OCI-M1 (cell line): ENCODE results near the gene TMCC2.
"Not testable (repeated sequence)": the region's sequence is repeated elsewhere in the genome, so short reads cannot be mapped to it uniquely, and the experiment has no call there.

Source experiments
- DNase-seq: peaks from one replicate; lab custom pipeline; 2025; lab: John Stamatoyannopoulos, UW

The TMCC2 gene, protein sequence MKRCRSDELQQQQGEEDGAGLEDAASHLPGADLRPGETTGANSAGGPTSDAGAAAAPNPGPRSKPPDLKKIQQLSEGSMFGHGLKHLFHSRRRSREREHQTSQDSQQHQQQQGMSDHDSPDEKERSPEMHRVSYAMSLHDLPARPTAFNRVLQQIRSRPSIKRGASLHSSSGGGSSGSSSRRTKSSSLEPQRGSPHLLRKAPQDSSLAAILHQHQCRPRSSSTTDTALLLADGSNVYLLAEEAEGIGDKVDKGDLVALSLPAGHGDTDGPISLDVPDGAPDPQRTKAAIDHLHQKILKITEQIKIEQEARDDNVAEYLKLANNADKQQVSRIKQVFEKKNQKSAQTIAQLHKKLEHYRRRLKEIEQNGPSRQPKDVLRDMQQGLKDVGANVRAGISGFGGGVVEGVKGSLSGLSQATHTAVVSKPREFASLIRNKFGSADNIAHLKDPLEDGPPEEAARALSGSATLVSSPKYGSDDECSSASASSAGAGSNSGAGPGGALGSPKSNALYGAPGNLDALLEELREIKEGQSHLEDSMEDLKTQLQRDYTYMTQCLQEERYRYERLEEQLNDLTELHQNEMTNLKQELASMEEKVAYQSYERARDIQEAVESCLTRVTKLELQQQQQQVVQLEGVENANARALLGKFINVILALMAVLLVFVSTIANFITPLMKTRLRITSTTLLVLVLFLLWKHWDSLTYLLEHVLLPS

DNA sequence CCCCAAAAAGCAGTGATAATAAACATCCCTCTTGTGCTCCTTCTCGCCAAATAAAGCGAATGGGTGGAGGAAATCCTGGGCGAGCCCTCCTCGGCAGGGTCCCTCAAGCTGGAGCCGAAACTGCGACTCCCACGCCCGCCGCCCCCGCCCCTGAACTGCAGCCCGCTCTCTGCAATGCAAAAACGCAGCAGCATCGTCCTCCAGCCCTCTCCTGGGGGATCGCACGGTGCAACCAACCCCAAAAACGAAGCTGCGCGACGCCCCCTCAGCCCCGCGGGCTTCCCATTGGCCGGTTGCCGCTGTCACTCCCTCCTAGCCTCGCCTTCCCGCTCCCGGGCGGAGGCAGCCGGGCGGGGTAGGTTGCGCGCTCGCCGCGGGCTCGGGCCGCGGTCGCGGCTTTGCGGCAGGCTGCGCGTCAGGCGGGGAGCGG is at the start of gene TMCC2:
Gene TMCC2 (plus strand): TSS at position 363 of the 430 bp plus-strand sequence. CDS start 619 bp downstream, outside the sequence.
- peak; percentile 90 for DNase-seq

DNA sequence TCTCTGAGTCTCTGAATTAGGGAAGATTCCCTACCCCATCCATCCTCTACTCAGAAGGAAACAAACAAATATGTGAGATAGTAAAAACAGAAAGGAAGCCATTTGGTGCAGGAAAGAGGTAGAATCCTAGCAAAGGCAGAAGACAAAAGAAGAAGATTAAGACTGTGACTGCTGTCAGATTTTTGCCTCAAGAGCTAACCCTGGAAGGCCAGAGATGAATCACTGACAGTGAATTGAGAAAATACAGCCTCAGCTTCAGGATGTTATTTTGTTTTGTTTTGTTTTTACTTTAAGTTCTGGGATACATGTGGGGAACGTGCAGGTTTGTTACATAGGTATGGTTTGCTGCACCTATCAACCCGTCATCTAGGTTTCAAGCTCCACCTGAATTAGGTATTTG is 47.9 kb upstream of the TMCC2 start:
- DNase-seq = no peak

DNA sequence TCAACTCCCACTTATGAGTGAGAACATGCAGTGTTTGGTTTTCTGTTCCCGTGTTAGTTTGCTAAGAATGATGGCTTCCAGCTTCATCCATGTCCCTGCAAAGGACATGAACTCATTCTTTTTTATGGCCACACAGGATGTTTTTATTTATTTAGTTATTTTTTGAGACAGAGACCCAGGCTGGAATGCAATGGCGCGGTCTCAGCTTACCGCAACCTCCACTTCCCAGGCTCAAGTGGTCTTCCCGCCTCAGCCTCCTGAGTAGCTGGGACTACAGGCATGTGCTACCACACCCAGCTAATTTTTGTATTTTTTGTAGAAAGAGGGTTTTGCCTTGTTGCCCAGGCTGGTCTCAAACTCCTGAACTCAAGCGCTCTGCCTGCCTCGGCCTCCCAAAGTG is 47.4 kb upstream of the TMCC2 start:
- DNase-seq = not testable (repeated sequence)

DNA sequence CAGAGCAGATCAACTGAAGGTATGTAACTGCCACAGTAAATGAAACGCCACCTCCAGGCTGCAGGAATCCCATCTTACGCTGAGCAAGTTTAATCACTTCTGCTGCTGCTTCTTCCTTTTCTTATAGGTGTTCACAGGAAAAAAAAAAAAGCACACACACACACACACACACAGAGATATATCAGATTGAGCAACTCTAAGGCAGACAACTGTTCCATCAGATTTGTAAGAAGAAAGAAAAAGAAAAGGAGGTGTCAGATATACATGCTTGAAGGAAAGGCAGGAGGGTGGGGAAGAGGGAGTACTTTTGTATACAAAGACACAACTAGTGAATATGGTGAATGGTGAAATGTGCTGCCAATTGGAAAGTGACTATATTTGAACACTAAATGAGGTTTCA is 44.8 kb upstream of the TMCC2 start:
- no peak for DNase-seq

DNA sequence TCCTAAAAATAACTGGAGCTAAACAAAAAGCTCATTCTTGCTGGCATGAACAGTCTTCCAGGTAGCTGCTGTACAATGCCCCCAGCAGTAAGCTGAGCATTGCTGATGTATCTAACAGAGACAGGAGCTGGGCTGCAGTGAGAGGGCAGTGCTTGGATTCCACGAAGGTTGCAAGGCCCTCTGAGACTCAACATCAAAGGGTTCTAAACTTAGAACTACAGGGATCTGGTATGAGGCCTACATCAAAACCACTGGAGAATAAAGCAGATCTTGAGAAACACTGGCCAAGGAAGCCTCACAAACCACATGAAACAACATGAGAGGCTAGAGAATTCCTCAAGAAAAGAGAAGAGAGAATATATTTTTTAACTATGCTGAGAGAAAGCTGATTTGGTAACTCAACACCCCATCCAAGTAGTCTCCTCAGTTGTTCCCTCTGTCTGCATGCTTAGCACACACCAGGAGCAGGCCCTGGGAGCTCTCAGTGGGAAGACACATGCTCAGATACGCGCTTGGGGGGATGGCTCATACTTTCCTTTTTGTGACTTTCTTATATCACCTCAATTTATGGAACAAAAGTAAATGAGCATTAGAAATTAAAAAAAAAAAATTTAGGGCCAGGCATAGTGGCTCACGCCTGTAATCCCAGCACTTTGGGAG is 43.9 kb upstream of the TMCC2 start:
- peak; percentile 45 for DNase-seq

DNA sequence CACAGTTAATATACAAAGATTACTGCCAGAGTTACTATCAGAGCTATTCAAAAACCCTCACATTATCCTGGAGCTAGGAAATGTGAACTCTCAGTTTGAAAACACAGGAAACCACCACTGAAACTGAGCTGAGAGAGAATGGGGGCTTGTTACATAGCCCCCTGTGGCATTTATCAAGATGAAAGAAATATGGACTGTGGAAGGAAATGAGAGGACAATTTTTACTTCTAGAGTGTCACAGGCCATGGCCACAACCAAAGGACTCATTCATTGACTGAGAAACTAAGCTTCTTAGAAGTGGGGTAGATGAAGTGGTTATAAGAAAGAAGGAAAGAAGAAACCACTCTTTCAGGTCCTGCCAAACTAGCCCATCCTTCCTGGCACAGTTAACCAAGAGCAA is 41.6 kb upstream of the TMCC2 start:
- DNase-seq = no peak

DNA sequence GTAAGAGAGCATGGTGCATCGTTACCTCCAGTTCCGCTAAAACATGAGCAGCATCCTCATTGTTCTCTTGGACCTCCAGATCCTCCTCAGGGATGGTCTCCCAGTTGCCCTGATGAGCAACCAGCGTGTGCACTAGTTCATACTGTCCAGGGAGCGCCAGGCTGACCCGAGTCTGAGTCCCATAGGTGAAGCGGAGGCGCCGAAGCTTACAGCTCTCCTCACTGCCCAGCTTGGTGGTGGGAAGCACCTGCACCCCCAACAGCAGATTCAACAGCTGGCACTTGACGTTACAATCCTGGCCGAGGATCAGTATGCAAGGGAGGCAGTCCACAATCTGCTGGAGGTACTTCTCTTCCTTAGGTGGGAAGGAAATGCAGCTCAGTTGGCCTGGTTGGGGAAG is 40.3 kb upstream of the TMCC2 start:
- no peak for DNase-seq

DNA sequence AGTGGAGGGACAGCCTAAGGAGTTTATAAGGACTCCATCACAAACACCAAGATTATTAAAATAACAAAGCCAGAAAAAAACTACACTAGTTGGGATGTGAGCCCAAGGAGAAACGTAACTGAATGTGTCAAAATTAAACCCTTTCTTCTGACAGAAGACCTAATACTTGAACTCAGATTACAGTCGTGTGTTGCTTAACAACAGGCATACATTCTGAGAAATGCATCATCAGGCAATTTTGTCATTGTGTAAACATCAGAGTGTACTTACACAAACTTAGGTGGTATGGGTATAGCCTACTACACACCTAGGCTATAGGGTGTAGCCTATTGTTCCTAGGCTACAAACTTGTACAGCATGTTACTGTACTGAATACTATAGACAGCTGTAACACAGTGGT is 39.6 kb upstream of the TMCC2 start:
- DNase-seq = no peak

DNA sequence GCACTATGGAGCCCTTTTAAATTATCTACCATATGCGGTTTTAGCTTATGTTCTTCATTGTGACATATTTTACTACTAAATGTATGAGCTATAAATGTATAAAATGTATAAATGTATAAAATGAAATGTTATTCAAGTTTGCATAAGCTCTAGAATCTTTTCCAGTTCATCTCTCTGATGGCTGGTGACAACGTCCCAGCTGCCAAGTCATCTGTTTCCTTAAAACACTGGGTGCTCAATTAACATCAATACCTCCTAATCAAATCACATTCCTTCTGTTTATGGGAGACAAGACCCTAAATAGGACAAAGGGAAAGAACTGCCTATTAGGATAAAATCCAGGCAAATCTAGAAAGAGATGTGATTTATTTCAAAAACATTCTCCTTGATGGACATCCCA is 39.1 kb upstream of the TMCC2 start:
- no peak for DNase-seq

DNA sequence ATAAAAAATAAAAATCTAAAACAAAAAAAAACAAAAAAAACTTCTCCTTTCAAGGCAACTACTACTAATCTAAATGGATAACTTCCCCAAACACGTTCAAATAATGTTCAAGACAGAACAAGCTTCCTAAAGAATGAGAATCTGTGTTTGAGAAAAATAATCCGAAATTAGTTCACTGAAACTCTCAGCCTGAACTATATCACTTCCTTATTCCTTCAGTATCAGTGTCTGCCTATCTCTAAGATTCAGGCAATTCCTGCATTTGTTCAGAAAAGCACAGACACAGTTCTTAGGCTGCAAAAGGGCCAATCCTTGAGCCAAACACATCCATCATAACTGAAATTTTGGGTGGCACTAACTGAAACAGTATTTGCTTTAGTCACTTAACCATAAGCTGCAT is 38.6 kb upstream of the TMCC2 start:
- peak; percentile 53 for DNase-seq

DNA sequence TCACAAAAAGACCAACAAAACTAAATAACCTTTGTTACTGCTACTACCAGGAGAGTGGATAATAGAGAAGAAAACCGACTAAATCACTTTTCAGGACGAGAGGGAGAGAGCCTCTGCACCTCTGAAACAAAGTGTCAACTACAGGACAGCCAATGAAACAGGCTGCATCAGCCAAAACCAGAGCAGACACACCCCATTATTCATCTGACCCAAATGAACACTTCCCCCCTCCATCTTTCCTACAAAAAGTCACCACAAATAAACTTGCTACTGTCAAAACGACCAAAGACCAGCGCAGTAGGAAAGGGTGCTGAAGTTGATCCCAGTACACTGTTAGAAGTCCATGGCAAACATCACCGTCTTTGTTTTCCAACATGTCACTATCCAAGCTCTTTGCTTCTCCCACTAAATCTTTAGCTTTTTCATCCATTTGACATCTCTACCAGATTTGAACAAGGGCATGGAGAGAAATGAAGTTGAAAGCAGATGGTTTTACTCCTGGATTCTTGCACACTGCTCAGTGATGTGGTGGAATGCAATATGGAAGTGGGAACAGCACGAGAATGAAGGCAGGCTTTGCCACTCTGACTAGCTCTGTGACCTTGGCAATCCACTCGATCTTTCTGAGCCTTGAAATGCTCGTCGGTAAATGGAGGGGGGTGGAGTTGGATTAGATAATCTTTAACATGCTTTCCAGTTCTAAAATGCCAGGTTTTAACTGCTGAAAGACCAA is 36.7 kb upstream of the TMCC2 start:
- no peak for DNase-seq

DNA sequence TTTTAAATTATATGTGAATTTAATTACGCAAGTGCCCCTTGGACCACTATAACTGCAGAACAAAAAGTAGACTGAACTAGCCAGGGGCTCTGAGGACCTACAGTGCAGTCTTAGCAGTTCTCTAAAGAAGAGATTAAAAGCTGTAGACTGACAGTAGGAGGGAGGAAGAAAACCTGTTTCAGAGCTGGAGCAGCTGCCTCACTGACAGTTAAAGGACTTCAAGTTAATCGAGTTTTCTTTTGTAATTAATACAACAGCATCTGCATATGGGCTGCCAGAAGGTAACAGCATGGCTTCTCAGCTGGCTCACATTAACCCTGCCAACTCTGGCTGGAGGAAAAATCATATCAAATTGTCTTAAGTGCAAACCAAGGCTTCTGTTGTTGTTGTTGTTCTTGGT is 36.1 kb upstream of the TMCC2 start:
- DNase-seq = peak; percentile 23

DNA sequence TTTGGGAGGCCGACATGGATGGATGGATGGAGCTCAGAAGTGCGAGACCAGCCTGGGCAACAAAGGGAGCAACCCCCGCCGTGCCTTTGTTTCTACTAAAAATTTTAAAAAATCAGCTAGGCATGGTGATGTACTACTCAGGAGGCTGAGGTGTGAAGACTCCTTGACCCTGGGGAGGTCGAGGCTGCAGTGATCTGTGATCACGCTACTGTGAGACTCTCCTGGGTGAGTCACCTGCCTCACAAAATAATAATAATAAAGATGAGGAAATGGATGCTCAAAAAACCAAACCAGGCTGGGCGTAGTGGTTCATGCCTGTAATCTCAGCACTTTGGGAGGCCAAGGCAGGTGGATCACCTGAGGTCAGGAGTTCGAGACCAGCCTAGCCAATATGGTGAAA is 35.5 kb upstream of the TMCC2 start:
- no peak for DNase-seq

DNA sequence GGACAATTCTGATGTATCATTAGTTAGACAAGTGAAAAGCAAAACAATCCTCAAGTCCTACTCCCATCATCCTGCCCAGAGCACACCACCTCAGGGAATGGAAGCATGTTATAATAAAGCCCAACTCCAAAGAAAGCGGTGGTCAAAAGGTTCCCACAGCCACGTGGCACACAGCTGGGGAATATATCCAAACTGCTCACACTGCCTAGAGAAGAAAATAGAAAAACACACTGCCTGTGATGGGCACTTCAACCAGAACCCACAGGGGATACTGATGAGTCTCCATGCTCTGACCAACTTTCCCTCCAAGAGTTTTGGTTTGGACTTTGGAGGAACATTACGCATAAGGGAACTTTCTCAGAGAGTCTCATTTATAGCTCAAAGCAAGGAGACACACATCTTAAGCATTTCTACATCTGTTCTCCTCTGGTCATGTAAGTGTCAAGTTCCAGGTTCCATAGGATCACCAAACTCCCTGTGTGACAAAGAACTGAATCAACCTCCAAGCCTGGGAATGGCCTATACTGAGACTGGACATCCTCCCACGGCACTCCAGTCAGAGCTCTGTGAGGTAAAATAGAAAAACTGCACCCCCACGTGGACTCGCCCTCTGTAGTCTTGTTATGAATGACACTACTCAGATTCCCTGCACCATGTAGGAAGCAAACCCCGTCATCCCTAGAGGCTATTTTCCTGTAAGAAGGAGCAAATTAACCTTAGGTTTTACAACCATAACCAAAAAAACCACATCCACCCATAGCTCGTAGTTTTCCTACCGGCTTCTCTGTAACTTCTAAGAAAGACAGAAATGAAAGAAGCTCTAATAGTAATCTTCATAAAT is 28.4 kb upstream of the TMCC2 start:
- peak; percentile 58 for DNase-seq

DNA sequence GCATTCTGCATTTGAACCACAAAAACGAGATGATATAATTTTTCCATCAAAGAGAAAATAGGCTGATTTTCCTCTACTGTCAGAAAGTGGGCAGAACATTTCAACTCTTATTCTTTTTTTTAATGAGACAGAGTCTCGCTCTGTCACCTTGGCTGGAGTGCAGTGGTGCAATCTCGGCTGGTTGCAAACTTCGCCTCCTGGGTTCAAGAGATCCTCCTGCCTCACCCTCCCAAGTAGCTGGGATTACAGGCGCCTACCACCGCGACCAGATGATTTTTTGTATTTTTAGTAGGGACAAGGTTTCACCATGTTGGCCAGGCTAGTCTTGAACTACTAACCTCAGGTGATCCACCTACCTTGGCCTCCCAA is 27.8 kb upstream of the TMCC2 start:
- DNase-seq = no peak

DNA sequence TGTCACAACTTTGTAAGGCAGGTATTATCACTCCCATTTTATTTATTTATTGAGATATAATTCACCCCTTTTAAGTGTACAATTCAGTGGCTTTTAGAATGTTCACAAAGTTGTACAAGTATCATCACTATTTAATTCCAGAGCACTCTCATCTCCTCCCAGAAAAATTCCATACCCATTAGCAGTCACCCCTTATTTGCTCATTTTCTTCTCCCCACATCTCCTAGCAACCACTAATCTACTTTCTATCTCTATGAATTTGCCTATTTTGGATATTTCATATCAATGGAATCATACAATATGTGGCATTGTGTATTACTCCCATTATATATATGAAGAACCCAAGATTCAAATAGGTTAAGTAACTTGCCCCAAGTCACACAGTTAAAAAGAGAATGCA is 23.2 kb upstream of the TMCC2 start:
- no peak for DNase-seq

DNA sequence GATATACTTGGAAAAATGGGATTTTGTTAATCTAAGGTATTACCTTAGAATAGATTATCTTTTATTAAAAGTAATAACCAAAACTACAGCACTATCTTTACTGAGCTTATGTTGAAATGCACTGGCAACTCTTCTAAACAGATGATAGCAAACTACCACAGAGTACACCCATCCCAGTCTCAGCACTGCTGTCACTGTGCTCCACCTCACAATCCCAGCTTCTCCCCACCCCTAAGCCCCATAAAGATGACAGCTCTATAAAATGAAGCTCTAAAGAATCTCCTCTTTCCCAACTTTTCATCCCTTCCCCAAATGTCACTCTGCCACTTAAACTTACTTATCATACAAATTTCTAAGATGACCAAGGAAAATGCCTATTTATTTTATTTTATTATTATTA is 22.7 kb upstream of the TMCC2 start:
- peak; percentile 58 for DNase-seq

DNA sequence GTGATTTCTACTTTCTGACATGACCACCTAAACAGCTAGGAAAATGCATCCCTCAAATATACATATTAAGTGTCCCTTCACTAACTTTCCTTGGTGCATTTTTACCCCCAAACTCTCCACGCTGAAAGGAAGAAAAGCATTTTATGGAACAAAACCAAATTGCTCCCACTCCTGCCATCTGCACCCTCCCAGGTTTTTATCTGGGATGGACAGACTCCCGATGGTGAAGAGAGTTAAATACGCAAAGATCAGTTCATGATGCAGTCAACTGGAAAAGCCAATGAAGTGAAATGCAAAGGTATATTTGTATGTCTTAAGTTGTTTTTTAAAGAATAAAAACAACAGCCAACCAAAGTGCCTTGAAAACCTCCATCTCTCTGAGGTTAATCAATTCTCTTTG is 18.9 kb upstream of the TMCC2 start:
- DNase-seq = peak; percentile 44

DNA sequence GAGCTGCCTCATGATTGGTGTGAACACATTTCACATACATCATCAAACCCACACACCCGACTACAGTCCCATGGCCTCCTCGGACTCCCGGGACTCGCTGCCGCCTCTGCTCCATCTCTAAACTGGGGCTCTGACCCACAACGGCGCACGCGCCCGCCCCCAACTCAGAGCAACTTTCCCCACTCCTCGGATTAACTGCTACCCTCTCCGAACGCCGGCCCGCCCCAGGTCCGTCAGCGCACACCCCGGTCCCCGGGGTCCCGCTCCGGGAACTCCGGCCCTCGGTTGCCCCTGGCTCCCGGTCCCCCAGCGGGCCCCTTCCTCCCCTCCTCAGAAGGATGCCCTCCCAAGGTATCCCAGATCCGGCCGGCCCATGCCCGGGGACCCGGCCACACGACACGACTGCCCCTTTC is 17.0 kb upstream of the TMCC2 start:
- no peak for DNase-seq

DNA sequence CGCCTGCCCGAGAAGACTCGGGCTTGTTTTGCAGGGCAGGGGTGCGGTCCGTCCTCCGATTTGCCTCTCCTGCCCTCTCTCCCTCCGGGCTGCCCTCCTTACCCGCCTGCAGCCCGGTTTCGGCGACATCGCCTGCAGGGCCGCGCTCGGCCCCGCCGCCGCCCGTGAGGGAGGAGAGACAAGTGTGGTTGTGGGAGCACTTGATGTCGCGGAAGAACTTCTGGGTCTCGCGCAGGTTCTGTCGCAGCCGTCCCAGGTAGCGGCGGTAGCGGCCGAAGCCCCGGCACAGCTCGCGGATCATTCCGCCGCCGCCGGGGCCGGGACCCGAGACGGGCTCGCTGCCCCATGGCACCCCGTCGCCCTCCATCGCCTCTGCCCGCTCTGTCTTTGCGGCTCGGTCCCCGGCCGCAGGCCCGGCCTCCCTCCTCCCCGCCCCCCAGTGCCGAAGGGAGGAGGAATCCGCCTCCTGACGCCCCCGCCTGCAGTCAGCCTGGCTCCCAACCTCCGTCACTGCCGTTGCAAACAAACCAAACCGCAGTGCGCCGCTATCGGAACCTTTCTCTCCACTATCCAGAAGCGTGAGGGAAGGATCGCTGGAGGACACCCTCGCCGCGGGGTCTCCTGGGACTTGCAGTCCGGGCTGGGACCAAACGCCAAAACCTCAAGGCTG is 16.4 kb upstream of the TMCC2 start, which contains the start of gene DSTYK:
Gene DSTYK (minus strand): TSS at position 534 of the 670 bp plus-strand sequence. CDS start 167 bp downstream, at position 367.
- DNase-seq = peak; percentile 99
